Neuron (in vitro differentiated cells): ENCODE results near the gene LHPP.
"Not testable (repeated sequence)": the region's sequence is repeated elsewhere in the genome, so short reads cannot be mapped to it uniquely, and the experiment has no call there.

Source experiments
- H2AFZ ChIP-seq: one replicate; pipeline ENCODE4 v1.6.1; 2013; ENCODE audit warnings: low read depth, mild to moderate bottlenecking, inconsistent platforms, low read length, moderate library complexity
- H3K27me3 ChIP-seq: one replicate; pipeline ENCODE4 v1.6.1; 2013; ENCODE audit warnings: low read length; ENCODE audit not compliant: insufficient read depth
- H3K36me3 ChIP-seq: one replicate; pipeline ENCODE4 v1.6.1; 2013; ENCODE audit warnings: low read length; ENCODE audit not compliant: insufficient read depth
- H3K4me1 ChIP-seq: one replicate; pipeline ENCODE4 v1.6.1; 2013; ENCODE audit warnings: low read length; ENCODE audit not compliant: insufficient read depth
- H3K4me3 ChIP-seq: 2 replicates; pipeline ENCODE4 v1.5.1; 2013; ENCODE audit warnings: mild to moderate bottlenecking, low read length, moderate library complexity
- H3K9me3 ChIP-seq: one replicate; pipeline ENCODE4 v1.6.1; 2013; ENCODE audit warnings: low read length

Gene LHPP

GRCh38 chr10:124546957-124547646 is 85.5 kb downstream of the LHPP start:
- H3K9me3 ChIP-seq, result no peaks in the 10 kb centered on the region
- H3K4me3 ChIP-seq, result no peak overlapping the region
- no peak overlapping the region for H2AFZ ChIP-seq

GRCh38 chr10:124547647-124548168 is 86.1 kb downstream of the LHPP start:
- Histone ChIP-seq H2AFZ (no peak overlapping the region), H3K9me3 (no peaks in the 10 kb centered on the region)

More at GRCh38 chr10:124546957-124547646, 85.5 kb downstream of the LHPP start:
- Histone ChIP-seq H3K36me3 (no peaks in the 10 kb centered on the region), H3K4me1 (peaks cover 9% of the 10 kb centered on the region), H3K27me3 (peaks cover 2% of the 10 kb centered on the region)

GRCh38 chr10:124549171-124549570 is 87.5 kb downstream of the LHPP start:
- not testable (repeated sequence) for H3K9me3 ChIP-seq, H3K4me3 ChIP-seq, H2AFZ ChIP-seq, H3K36me3 ChIP-seq, H3K27me3 ChIP-seq, H3K4me1 ChIP-seq

More at GRCh38 chr10:124547647-124548168, 86.1 kb downstream of the LHPP start:
- Histone ChIP-seq H3K36me3 (no peaks in the 10 kb centered on the region), H3K27me3 (peaks cover 2% of the 10 kb centered on the region), H3K4me1 (peaks cover 9% of the 10 kb centered on the region), H3K4me3 (no peak overlapping the region)

GRCh38 chr10:124550293-124551034 is 88.8 kb downstream of the LHPP start:
- peaks cover 2% of the 10 kb centered on the region for H3K27me3 ChIP-seq
- peaks cover 9% of the 10 kb centered on the region for H3K4me1 ChIP-seq
- no peaks in the 10 kb centered on the region for H3K9me3 ChIP-seq
- no peak overlapping the region for H3K4me3 ChIP-seq
- no peak overlapping the region for H2AFZ ChIP-seq
- no peaks in the 10 kb centered on the region for H3K36me3 ChIP-seq

GRCh38 chr10:124551097-124551496 is 89.5 kb downstream of the LHPP start:
- peaks cover 9% of the 10 kb centered on the region for H3K4me1 ChIP-seq
- no peak overlapping the region for H2AFZ ChIP-seq
- no peak overlapping the region for H3K4me3 ChIP-seq
- H3K9me3 ChIP-seq, result no peaks in the 10 kb centered on the region
- H3K27me3 ChIP-seq, result peaks cover 2% of the 10 kb centered on the region
- H3K36me3 ChIP-seq, result no peaks in the 10 kb centered on the region

- Histone ChIP-seq H3K36me3 (no peaks in the 10 kb centered on the region), H3K27me3 (peaks cover 2% of the 10 kb centered on the region), H3K9me3 (no peaks in the 10 kb centered on the region), H3K4me1 (peaks cover 9% of the 10 kb centered on the region), H2AFZ (no peak overlapping the region), H3K4me3 (no peak overlapping the region)
Observed at GRCh38 chr10:124551755-124552154, 90.1 kb downstream of the LHPP start.

GRCh38 chr10:124552691-124553276 is 91.2 kb downstream of the LHPP start:
- no peaks in the 10 kb centered on the region for H3K27me3 ChIP-seq
- no peak overlapping the region for H3K4me3 ChIP-seq
- peaks cover 9% of the 10 kb centered on the region for H3K4me1 ChIP-seq
- no peak overlapping the region for H2AFZ ChIP-seq
- no peaks in the 10 kb centered on the region for H3K9me3 ChIP-seq
- H3K36me3 ChIP-seq, result no peaks in the 10 kb centered on the region

- peaks cover 9% of the 10 kb centered on the region for H3K4me1 ChIP-seq
- no peaks in the 10 kb centered on the region for H3K9me3 ChIP-seq
- H3K27me3 ChIP-seq, result no peaks in the 10 kb centered on the region
- no peak overlapping the region for H2AFZ ChIP-seq
- H3K4me3 ChIP-seq, result no peak overlapping the region
- no peaks in the 10 kb centered on the region for H3K36me3 ChIP-seq
Observed at GRCh38 chr10:124554085-124554858, 92.6 kb downstream of the LHPP start.

- no peaks in the 10 kb centered on the region for H3K27me3 ChIP-seq
- H3K4me3 ChIP-seq, result no peak overlapping the region
- H3K36me3 ChIP-seq, result no peaks in the 10 kb centered on the region
- no peak overlapping the region for H2AFZ ChIP-seq
- no peaks in the 10 kb centered on the region for H3K4me1 ChIP-seq
- peaks cover 4% of the 10 kb centered on the region for H3K9me3 ChIP-seq
Observed at GRCh38 chr10:124557167-124557566, 95.5 kb downstream of the LHPP start.

- H3K4me1 ChIP-seq, result no peaks in the 10 kb centered on the region
- no peaks in the 10 kb centered on the region for H3K27me3 ChIP-seq
- H2AFZ ChIP-seq, result no peak overlapping the region
- H3K4me3 ChIP-seq, result no peak overlapping the region
- H3K36me3 ChIP-seq, result no peaks in the 10 kb centered on the region
- H3K9me3 ChIP-seq, result peaks cover 4% of the 10 kb centered on the region
Observed at GRCh38 chr10:124557648-124558338, 96.2 kb downstream of the LHPP start.

GRCh38 chr10:124558339-124559321 is 97.0 kb downstream of the LHPP start:
- no peaks in the 10 kb centered on the region for H3K36me3 ChIP-seq
- no peak overlapping the region for H2AFZ ChIP-seq
- peaks cover 4% of the 10 kb centered on the region for H3K9me3 ChIP-seq
- H3K4me1 ChIP-seq, result peaks cover 5% of the 10 kb centered on the region
- H3K4me3 ChIP-seq, result no peak overlapping the region
- H3K27me3 ChIP-seq, result no peaks in the 10 kb centered on the region
